Esophagus muscularis mucosa (tissue), 4 donors: Measurements from ENCODE around the gene CDC42BPA.

Experiments
- EP300 ChIP-seq: sonication (generic); formaldehyde crosslinking; IDR thresholded peaks from one replicate; pipeline ENCODE4 v1.6.1; 2017; ENCODE audit warnings: antibody characterized with exemption
- POLR2AphosphoS5 ChIP-seq, 2 donors: sonication (generic); formaldehyde crosslinking; IDR thresholded peaks; one replicate each; pipeline ENCODE4 v1.6.1; 2017; ENCODE audit warnings: antibody characterized with exemption in 2 of 2
- TF ChIP-seq, protein P1 (sequence below), 3 experiments: fragments of 200-600 bp in 2 of 3; fragments of 450-650 bp in 1 of 3; sonication (generic) in 2 of 3; IDR thresholded peaks; one replicate each; pipeline ENCODE4 v1.5.1; 2017 to 2019; ENCODE audit warnings: antibody characterized with exemption in 3 of 3, mild to moderate bottlenecking in 2 of 3, moderate library complexity in 1 of 3

DNA sequence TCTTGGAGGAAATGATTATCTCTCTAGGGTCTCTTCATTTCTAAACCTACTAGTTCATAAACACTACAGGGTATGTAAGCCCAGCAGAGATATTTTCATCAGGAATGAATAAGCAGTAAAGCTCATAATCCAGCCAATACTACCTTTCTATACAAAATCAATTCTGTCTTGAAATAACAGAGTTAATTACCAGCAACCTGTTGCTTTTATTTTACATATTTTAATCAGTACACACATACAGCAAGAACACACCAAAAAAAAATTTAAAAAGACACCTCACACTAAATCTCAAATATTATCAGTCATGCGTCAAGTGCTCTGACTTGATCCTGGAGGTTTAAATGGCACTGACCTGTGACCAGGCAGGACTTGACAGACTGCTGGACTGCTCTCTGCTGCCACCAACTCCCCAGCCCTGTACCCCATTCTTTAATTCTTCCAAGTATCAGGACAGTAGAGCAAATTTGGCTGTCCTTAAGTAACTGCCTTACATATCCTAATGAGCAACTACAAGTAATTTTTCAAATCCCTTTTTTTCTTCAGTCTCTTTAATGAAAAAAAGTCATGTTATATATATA lies 98.5 kb downstream of the CDC42BPA start:
- TF ChIP-seq, protein P1, sequence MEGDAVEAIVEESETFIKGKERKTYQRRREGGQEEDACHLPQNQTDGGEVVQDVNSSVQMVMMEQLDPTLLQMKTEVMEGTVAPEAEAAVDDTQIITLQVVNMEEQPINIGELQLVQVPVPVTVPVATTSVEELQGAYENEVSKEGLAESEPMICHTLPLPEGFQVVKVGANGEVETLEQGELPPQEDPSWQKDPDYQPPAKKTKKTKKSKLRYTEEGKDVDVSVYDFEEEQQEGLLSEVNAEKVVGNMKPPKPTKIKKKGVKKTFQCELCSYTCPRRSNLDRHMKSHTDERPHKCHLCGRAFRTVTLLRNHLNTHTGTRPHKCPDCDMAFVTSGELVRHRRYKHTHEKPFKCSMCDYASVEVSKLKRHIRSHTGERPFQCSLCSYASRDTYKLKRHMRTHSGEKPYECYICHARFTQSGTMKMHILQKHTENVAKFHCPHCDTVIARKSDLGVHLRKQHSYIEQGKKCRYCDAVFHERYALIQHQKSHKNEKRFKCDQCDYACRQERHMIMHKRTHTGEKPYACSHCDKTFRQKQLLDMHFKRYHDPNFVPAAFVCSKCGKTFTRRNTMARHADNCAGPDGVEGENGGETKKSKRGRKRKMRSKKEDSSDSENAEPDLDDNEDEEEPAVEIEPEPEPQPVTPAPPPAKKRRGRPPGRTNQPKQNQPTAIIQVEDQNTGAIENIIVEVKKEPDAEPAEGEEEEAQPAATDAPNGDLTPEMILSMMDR (IDR thresholded peaks at IDR 0.05) = no peak
- TF ChIP-seq POLR2AphosphoS5 (IDR thresholded peaks at IDR 0.05) (no peak), EP300 (no peak)
